GM03348 (cell line): ENCODE measurements around the gene MXD4.
A peak's percentile ranks its signal among the peaks of the same experiment; 100 is the strongest.

ENCODE experiments used
- DNase-seq: peaks from one replicate; pipeline ENCODE4 v3.0.0; 2012; ENCODE audit warnings: low spot score

The MXD4 gene

DNA sequence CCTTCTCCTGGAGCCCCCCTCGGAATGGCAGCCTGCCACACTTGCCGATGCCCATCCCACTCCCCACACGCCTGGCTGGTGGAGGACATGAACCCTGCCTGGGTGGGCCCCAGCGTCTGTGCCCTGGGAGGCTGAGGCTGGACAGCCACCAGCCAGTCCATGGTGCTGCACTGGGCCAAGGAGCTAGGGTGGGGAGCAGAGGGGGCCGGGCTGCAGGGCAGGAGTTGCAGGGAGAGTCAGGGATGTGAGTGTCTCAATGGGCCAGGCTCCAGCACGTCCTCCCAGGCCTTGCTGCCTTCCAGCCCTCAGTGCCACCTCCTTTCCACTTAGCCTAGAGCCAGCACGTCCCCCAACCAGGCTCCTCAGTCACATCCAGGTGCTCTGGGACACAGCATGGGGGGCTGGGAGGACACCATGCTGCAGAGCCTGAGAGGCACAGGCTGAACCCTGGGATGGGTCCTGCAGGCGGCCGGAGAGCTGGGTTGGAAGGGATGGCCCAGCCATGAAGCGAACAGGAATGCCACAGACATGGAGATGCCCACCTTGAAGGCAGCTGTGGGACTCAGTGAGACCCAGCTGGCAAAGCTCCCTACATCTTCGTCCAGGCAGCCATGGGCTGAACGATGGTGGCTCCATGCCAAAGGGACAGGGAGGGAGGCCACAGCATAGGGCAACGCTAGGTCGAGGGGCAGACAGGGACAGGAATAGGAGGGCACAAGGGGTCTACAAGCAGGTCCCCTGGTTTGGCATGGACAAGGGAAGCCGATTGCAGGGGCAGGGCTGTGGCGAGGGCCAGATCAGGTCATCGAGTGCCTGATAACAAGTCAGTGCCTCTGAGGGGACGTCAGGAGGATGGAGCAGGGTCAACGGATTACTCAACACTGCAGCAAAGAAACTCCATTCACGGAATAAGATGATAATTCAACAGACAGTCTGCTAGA is 30.1 kb upstream of the MXD4 start:
- no peak for DNase-seq

GRCh38 chr4:2290974-2291704 is 29.2 kb upstream of the MXD4 start:
- DNase-seq = no peak

DNA sequence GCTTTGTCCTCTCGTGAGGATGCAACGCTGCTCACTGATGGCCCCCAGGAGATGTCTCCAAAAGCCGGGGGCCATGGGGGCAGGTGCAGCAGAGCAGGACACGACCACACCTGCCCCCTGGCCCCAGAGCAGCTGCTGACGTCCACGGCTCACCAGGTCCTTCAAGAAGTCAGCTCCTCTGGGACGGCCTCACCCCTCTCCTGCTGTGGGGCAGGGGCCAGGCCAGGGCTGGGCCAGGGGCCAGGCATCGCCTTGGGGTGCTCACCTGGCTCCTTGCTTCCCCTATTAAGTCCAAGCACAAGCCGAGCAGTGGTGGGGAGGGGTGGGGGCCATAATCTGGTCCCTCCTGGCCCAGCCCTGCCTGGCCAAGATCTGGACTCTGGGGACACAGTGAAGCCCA is 28.6 kb upstream of the MXD4 start:
- DNase-seq = no peak

- DNase-seq = no peak
Observed at GRCh38 chr4:2289955-2290333, 28.0 kb upstream of the MXD4 start.

DNA sequence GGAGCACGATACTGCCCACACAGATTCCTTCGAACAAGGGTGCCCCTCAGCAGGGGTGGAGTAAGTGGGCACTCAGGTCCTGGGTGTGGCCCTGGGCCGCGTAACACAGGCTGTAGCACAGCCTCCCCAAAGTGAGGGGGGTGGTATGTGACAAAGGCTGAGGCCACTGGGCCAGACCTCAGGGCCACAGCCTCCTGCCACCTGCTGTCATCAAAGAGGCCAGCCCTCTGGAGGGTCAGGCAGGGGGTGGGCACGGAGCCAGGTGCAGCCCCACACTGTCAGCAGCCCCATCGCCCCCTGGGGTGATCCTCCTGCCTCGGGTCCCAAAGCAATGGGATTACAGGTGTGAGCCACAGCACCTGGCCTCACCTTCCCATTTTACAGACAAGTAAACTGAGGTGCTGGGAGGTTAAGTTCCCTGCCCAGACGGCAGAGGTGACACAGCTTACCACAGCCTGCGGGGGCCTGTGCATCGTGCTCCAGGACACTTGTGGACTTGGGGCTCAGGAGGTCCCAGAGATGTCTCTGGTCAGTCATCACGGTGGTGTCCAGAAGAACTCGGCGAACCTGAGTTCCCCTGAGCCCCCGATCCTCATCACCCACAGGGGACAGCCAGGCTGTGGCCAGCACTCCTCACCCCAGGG is 27.5 kb upstream of the MXD4 start:
- DNase-seq = no peak

DNA sequence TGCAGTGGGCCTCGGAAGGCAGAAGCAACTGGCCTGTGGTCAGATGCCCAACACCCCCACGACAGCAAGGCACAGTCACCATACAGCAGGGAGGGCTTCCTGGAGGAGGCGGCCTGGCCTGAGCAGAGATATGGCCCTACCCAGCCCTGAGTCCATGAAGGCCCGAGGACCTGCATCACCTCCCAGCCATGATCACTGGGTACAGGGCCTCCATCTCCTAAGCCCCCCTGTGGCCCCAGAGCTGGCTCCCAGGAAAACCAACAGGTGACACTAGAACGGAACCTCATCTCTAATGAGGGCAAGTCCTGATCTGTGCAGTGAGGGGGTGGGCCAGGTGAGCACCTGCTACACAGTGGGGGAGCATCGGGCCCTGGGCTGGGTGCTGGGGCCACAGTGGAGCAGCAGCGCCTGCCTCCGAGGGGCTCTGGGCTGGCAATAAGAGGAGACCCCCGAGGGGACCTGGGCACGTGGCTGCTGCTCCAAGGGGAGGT is 26.2 kb upstream of the MXD4 start:
- no peak for DNase-seq

- no peak for DNase-seq
Observed at GRCh38 chr4:2287594-2287915, 25.6 kb upstream of the MXD4 start.

DNA sequence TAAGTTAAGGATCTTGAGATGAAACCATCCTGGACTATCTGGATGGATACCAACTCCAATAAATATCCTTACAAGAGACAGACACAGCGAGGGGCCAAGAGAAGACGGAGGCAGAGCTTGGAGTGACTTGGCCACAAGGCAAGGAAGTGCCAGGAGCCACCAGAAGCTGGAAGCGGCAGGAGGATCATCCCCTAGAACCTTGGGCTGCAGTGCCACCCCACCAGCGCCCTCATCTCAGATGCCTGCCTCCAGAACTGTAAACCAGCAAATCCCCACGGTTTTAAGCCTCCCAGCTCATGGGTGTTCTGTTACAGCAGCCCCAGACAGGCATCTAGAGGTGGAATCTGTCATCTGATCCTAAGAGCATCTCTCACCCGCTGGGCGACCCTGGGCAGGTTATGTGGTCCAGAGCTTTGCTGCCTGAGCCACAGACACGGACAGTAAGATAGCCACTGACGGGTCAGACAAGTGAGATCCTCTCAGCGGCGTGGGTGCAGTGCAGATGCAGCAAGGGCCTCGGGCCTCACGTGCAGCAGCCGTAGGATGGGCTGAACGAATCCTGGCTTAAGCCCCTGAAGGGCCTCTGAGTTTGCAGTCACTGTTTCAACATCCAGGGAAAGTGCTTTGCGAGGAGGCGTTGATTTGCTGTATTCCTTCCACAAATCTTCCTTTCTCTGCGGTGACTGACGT is 25.1 kb upstream of the MXD4 start:
- DNase-seq = no peak

- no peak for DNase-seq
Observed at GRCh38 chr4:2285613-2286381, 23.9 kb upstream of the MXD4 start.

GRCh38 chr4:2284934-2285612 is 23.2 kb upstream of the MXD4 start:
- DNase-seq = peak; percentile 65

- DNase-seq = no peak
Observed at GRCh38 chr4:2284161-2284933, 22.4 kb upstream of the MXD4 start.

- no peak for DNase-seq
Observed at GRCh38 chr4:2283199-2283711, 21.3 kb upstream of the MXD4 start.

- no peak for DNase-seq
Observed at GRCh38 chr4:2281575-2282343, 19.9 kb upstream of the MXD4 start.

GRCh38 chr4:2280531-2281300 is 18.8 kb upstream of the MXD4 start:
- DNase-seq = no peak

GRCh38 chr4:2277956-2278355 is 16.0 kb upstream of the MXD4 start:
- DNase-seq = no peak

DNA sequence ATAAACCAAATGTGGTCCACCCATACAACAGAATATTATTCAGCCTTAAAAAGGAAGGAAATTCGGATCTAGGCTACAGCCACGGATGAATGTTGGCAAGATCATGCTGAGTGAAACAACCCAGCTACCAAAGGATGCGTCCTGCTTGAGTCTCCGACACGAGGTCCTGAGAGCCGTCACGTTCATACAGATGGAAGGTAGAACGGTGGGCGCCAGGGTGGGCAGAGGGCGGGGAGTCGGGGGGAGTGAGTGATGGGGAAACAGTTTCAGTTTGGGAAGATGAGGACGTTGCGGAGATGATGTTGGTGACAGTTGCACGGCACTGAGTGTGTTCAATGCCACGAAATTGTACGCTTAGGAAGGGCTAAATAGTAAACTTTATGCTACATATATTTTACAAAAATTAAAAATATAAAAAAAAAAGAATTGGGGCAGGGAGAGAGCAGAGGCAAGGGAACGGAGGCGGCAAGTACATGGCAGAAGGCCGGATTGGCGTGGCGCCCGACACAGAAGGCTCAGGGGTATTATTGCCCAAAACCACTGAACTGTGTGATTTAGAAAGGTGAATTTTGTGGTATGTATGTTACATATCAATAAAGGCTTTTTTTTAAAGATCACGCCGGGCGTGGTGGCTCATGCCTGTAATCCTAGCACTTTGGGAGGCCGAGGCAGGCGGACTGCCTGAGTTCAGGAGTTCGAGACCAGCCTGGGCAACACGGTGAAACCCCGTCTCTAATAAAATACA is 14.8 kb upstream of the MXD4 start:
- no peak for DNase-seq

- no peak for DNase-seq
Observed at GRCh38 chr4:2275546-2276251, 13.8 kb upstream of the MXD4 start.
